Measurements from ENCODE around the gene GAS7. TPM values are rescaled to one million over a fixed set of nuclear protein-coding genes. Genes with fewer than 3 reads are reported as not detected.

Gene GAS7
- total RNA-seq, 2 donors from 2014 or later: 0.35 to 2.9 TPM

- H3K9me3 Mint-ChIP-seq: no peaks in the 10 kb centered on the region
- no peak for ATAC-seq
- DNase-seq (ENCODE audit: low spot score in 2 of 2): no peak
- no peak overlapping the region for H3K27ac Mint-ChIP-seq
- no peaks in the 10 kb centered on the region for H3K36me3 Mint-ChIP-seq
Measured at GRCh38 chr17:9968008-9968407, 230.4 kb downstream of the GAS7 start.

DNA sequence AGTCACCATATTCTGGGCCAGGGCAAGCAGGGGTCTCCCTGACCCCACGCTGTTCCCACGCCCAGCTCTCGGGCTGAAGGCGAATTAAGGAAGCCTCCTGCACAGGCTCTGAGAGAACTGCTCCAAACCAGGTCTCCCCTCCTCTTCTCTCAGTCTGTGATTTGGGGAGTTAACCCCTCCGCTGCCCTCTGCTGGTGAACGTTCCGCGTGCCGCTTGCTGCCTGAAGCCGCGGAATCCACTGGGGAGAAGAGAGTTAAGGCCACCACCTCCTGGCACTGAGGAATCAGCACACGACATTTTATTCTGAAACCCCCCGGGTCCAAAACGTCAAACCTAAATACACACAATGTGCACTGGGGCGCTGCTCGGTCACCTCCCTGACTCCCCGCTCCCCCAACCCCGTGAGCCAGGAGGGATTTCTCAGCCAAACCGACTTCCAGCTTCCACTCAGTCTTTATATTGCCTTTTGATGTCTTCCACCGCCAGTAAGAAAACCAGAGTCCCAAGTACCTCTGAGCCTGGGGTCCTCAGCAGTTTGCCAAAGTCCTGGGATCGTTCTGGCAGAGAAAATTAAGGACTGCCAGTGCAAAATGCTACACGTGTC, 238.9 kb downstream of the GAS7 start:
- H3K9me3 Mint-ChIP-seq: no peaks in the 10 kb centered on the region
- no peaks in the 10 kb centered on the region for H3K36me3 Mint-ChIP-seq
- H3K27ac Mint-ChIP-seq: no peak overlapping the region
- DNase-seq (ENCODE audit: low spot score in 2 of 2) (peak in 1 of 2 donors; percentile 37), ATAC-seq (peak in 1 of 2 donors; percentile 30)

DNA sequence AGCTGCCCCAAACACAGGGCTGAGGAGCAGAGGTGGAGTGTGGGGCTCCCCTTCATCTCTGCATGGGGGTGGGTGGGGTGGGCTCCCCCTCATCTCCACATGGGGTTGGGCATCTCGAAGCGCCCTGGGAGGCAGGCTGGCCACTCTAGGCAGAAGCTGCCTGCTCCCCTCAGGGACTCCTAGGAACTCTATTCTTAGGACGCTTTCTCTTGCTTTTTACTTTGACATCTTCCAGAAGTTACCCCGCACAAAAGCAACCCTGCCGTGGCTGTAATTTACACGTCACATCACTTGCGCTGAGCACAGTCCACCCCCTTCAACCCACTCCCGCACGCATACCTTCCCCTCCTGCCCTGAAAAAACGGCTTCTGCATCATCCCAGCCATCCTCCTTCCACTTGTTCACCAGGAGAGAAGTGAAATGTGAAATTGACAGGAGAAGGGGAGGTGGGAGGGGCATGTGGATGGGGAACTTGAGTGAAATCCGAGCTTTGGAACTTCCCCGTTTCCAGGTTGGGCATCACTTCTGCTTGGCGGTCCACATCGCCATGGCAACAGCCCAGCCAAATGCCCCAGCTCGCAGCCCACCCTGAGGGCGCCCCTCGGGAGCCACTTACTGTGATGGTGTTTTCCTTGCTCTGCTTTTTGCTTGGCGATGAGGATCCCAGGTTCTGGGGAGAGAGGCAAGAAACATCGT, 239.7 kb downstream of the GAS7 start:
- no peak for DNase-seq (ENCODE audit: low spot score in 2 of 2)
- no peak for ATAC-seq
- no peaks in the 10 kb centered on the region for H3K9me3 Mint-ChIP-seq
- H3K27ac Mint-ChIP-seq: no peak overlapping the region
- no peaks in the 10 kb centered on the region for H3K36me3 Mint-ChIP-seq

GRCh38 chr17:9957244-9957643, 241.2 kb downstream of the GAS7 start:
- H3K27ac Mint-ChIP-seq: no peak overlapping the region
- no peak for ATAC-seq
- DNase-seq (ENCODE audit: low spot score in 2 of 2): no peak
- H3K9me3 Mint-ChIP-seq: no peaks in the 10 kb centered on the region
- H3K36me3 Mint-ChIP-seq: no peaks in the 10 kb centered on the region

- Mint-ChIP-seq H3K27ac (no peak overlapping the region), H3K9me3 (no peaks in the 10 kb centered on the region), H3K36me3 (no peaks in the 10 kb centered on the region)
- no peak for DNase-seq (ENCODE audit: low spot score in 2 of 2)
- ATAC-seq: no peak
Measured at GRCh38 chr17:9956474-9957131, 241.8 kb downstream of the GAS7 start.

DNA sequence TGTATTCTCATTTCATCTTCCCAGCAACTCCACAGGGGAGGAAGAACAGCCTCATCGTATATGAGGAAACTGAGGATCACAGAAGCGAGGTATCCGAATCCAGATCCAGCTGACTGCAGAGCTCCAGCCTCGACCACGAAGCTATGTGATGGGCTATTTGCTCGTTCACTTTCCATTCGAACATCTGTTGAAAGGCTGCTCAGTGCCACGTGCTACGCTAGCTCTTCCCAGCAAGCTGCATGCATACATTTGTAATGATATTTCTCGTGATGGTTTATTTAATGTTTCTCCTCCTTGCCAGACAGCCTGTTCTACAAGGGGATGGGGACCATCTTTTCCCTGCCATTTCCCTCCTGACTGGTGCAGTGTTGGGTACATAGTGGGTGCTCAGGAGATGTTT, 244.9 kb downstream of the GAS7 start:
- no peak overlapping the region for H3K27ac Mint-ChIP-seq

DNA sequence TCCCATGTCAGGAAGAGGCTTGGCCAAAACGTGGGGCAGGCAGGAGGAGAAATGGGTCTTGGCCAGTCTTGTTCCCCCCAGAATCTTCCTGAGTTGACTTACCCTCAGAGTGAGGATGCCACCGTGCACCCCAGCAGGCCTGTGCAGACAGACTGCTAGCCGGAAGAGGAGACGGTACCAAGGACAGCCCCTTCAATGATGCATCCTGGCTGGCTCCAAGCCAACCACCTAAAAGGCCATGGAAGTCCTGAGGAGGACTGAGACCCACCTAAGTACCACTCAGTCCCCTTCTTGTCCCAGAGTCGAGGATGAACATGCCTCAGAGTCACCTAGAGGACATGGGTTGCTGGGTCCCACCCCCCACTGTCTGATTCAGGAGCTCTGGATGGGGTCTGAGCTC, 246.6 kb downstream of the GAS7 start:
- H3K9me3 Mint-ChIP-seq: no peaks in the 10 kb centered on the region
- no peaks in the 10 kb centered on the region for H3K36me3 Mint-ChIP-seq
- H3K27ac Mint-ChIP-seq: no peak overlapping the region
- no peak for ATAC-seq
- no peak for DNase-seq (ENCODE audit: low spot score in 2 of 2)

More for the DNA sequence above, 244.9 kb downstream of the GAS7 start:
- no peak for DNase-seq (ENCODE audit: low spot score in 2 of 2)
- ATAC-seq: no peak
- H3K9me3 Mint-ChIP-seq: no peaks in the 10 kb centered on the region
- H3K36me3 Mint-ChIP-seq: no peaks in the 10 kb centered on the region

GRCh38 chr17:9948928-9949327, 249.5 kb downstream of the GAS7 start:
- no peaks in the 10 kb centered on the region for H3K36me3 Mint-ChIP-seq
- H3K27ac Mint-ChIP-seq: no peak overlapping the region
- ATAC-seq (no peak), DNase-seq (ENCODE audit: low spot score in 2 of 2) (no peak)
- no peaks in the 10 kb centered on the region for H3K9me3 Mint-ChIP-seq

GRCh38 chr17:9944704-9945103, 253.7 kb downstream of the GAS7 start:
- no peaks in the 10 kb centered on the region for H3K36me3 Mint-ChIP-seq
- no peak overlapping the region for H3K27ac Mint-ChIP-seq
- no peaks in the 10 kb centered on the region for H3K9me3 Mint-ChIP-seq
- no peak for ATAC-seq
- no peak for DNase-seq (ENCODE audit: low spot score in 2 of 2)

DNA sequence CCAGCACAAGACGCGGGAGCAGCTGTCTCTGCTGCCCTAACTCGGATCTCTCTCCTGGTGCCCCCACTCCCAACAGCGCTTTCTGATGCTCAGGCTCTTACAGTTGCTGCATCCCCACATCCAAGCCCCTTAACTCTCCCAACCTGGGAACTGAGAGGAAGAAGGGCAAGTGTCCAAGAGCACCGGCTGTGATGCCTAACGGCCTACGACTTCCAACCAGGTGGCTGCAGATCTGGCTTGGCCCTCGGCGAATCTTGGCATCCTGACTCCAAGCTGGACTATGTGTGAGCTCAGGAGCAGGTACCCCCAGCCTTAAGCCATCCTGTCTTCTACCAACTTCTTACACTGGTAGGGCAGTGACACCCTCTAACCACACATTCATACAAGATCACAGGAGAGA, 255.1 kb downstream of the GAS7 start:
- DNase-seq (ENCODE audit: low spot score in 2 of 2) (no peak), ATAC-seq (no peak)
- H3K36me3 Mint-ChIP-seq: no peaks in the 10 kb centered on the region
- no peaks in the 10 kb centered on the region for H3K9me3 Mint-ChIP-seq
- H3K27ac Mint-ChIP-seq: no peak overlapping the region

DNA sequence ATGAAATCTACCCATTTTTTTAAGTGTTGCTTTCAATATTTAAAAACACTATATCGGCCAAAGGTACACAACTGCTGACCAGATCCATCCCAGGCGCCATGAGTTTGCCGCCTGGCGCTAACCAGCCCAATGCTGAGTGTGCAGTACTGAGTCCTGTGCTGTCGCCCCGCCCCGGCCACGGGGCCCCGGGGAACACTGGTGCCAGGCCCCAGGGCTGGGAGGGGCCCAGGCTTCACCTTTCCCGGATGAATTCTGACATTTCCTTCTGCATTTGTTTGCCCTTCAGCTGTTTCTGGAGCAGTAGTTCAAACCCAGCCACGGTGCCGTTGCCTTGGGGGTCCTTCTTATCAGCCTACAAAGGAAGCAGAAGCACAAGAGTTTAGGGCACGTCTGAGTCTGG, 255.5 kb downstream of the GAS7 start:
- no peaks in the 10 kb centered on the region for H3K9me3 Mint-ChIP-seq
- ATAC-seq: no peak
- no peak overlapping the region for H3K27ac Mint-ChIP-seq
- no peak for DNase-seq (ENCODE audit: low spot score in 2 of 2)
- H3K36me3 Mint-ChIP-seq: no peaks in the 10 kb centered on the region

DNA sequence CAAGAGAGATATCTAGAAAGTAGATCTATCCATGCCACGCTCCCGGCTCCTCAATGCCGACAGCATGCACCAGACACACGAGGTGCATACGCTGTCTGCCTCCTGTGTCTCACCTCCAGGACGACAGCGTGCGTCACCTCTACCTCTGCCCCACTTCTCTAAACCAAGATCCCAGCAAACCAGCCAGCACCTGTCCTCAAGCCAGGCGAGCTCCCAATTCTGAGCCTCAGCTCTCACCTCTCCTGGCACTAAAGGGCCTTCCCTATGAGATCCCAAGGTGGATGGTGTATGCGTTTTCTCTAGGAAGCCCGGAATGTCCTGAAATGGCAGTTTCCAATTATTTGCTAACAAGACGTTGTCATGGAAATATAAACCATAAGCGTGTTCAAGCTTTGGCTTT, 257.1 kb downstream of the GAS7 start:
- no peaks in the 10 kb centered on the region for H3K36me3 Mint-ChIP-seq
- no peaks in the 10 kb centered on the region for H3K9me3 Mint-ChIP-seq
- ATAC-seq (no peak), DNase-seq (ENCODE audit: low spot score in 2 of 2) (no peak)
- no peak overlapping the region for H3K27ac Mint-ChIP-seq

GRCh38 chr17:9940841-9941240, 257.6 kb downstream of the GAS7 start:
- no peak for ATAC-seq
- no peak overlapping the region for H3K27ac Mint-ChIP-seq
- no peak for DNase-seq (ENCODE audit: low spot score in 2 of 2)
- no peaks in the 10 kb centered on the region for H3K9me3 Mint-ChIP-seq
- H3K36me3 Mint-ChIP-seq: no peaks in the 10 kb centered on the region

GRCh38 chr17:9938764-9939163, 259.6 kb downstream of the GAS7 start:
- DNase-seq (ENCODE audit: low spot score in 2 of 2) (no peak), ATAC-seq (no peak)
- no peaks in the 10 kb centered on the region for H3K9me3 Mint-ChIP-seq
- no peak overlapping the region for H3K27ac Mint-ChIP-seq
- no peaks in the 10 kb centered on the region for H3K36me3 Mint-ChIP-seq

DNA sequence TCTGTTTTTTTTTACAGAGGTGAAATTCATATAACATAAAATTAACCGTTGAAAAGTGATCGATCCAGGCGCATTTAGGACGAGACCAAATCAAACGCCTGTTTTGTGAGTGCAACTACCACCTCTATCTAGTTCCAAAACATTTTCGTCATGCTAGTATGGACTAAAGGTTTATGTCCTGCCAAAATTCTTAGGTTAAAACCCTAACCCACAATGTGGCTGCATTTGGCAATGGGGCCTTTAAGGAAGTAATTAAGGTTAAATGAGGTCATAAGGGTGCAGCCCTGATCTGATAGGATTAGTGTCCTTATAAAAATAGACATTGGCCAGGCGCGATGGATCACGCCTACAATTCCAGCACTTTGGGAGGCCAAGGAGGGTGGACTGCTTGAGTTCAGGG, 260.5 kb downstream of the GAS7 start:
- no peak overlapping the region for H3K27ac Mint-ChIP-seq
- H3K36me3 Mint-ChIP-seq: no peaks in the 10 kb centered on the region
- ATAC-seq (no peak), DNase-seq (ENCODE audit: low spot score in 2 of 2) (no peak)
- H3K9me3 Mint-ChIP-seq: no peaks in the 10 kb centered on the region

DNA sequence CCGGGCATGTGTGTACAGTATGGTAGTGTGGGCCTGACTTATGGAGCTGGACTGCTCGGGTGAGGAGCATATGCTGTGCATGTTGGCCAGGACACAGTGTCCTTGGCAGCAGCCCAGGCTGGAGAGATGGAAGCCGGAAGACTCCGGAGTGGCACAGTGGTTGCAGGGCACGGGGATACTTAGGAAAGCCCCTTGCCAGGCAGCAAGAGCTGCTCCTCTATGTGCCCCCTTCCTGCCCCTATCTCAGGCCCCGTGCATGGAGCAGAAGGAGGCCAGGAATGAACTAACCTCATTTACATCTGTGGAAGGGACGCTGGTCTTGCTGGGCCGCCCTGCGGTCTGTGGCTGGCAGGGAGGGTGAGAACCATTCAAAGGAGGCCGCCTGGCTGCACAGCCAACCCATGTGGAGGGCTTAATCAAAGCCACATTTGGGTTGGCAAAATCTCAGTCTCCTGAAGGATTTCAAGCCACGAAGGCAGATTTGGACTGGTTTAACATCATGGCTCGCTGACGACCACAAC, 261.1 kb downstream of the GAS7 start:
- Mint-ChIP-seq H3K27ac (no peak overlapping the region), H3K36me3 (no peaks in the 10 kb centered on the region), H3K9me3 (no peaks in the 10 kb centered on the region)
- ATAC-seq (no peak), DNase-seq (ENCODE audit: low spot score in 2 of 2) (no peak)

- DNase-seq (ENCODE audit: low spot score in 2 of 2) (no peak), ATAC-seq (no peak)
- peak overlapping the region in 1 of 2 donors; percentile 20 for H3K27ac Mint-ChIP-seq
- no peaks in the 10 kb centered on the region for H3K36me3 Mint-ChIP-seq
- H3K9me3 Mint-ChIP-seq: no peaks in the 10 kb centered on the region
Measured at GRCh38 chr17:9936095-9936494, 262.3 kb downstream of the GAS7 start.

- Mint-ChIP-seq H3K27ac (peak overlapping the region in 1 of 2 donors; percentile 20), H3K9me3 (no peaks in the 10 kb centered on the region), H3K36me3 (no peaks in the 10 kb centered on the region)
- DNase-seq (ENCODE audit: low spot score in 2 of 2): no peak
- ATAC-seq: no peak
Measured at GRCh38 chr17:9935408-9935807, 263.0 kb downstream of the GAS7 start.

Measured in activated naive CD4-positive, alpha-beta T cell treated with anti-CD3 and anti-CD28 coated beads, Interleukin-2, amount 50 U/mL, for 72 hours (primary cell).